ENCODE results near the gene CHRNB4.
"Not testable (repeated sequence)": the region's sequence is repeated elsewhere in the genome, so short reads cannot be mapped to it uniquely, and the experiment has no call there.

The CHRNB4 gene

GRCh38 chr15:78641102-78641748 is at the start of gene CHRNB4:
Gene CHRNB4 (minus strand): TSS chr15:78641210. CDS start chr15:78641133, 77 bp downstream.
- DNase-seq (ENCODE audit: low spot score): no peak

- DNase-seq (ENCODE audit: low spot score): no peak
These were observed 48.6 kb upstream of the CHRNB4 start for GRCh38 chr15:78689626-78690025.

- DNase-seq (ENCODE audit: low spot score): no peak
These were observed 44.9 kb upstream of the CHRNB4 start for GRCh38 chr15:78685925-78686324.

- no peak for DNase-seq (ENCODE audit: low spot score)
These were observed 44.3 kb upstream of the CHRNB4 start for GRCh38 chr15:78685159-78685921.

- DNase-seq (ENCODE audit: low spot score): no peak
These were observed 43.6 kb upstream of the CHRNB4 start for GRCh38 chr15:78684657-78685056.

- DNase-seq (ENCODE audit: low spot score): not testable (repeated sequence)
These were observed 42.6 kb upstream of the CHRNB4 start for GRCh38 chr15:78683599-78683998.

GRCh38 chr15:78682693-78683410 is 41.8 kb upstream of the CHRNB4 start:
- DNase-seq (ENCODE audit: low spot score): no peak

GRCh38 chr15:78682004-78682651 is 41.1 kb upstream of the CHRNB4 start:
- DNase-seq (ENCODE audit: low spot score): no peak

- DNase-seq (ENCODE audit: low spot score): no peak
These were observed 40.4 kb upstream of the CHRNB4 start for GRCh38 chr15:78681281-78682003.

- no peak for DNase-seq (ENCODE audit: low spot score)
These were observed 39.5 kb upstream of the CHRNB4 start for GRCh38 chr15:78680431-78681075.

- no peak for DNase-seq (ENCODE audit: low spot score)
These were observed 38.1 kb upstream of the CHRNB4 start for GRCh38 chr15:78679089-78679511.

- no peak for DNase-seq (ENCODE audit: low spot score)
These were observed 35.6 kb upstream of the CHRNB4 start for GRCh38 chr15:78676424-78677110.

GRCh38 chr15:78675617-78676360 is 34.8 kb upstream of the CHRNB4 start:
- no peak for DNase-seq (ENCODE audit: low spot score)

- no peak for DNase-seq (ENCODE audit: low spot score)
These were observed 34.2 kb upstream of the CHRNB4 start for GRCh38 chr15:78675206-78675605.

- DNase-seq (ENCODE audit: low spot score): no peak
These were observed 33.0 kb upstream of the CHRNB4 start for GRCh38 chr15:78673917-78674444.

GRCh38 chr15:78673476-78673875 is 32.5 kb upstream of the CHRNB4 start:
- no peak for DNase-seq (ENCODE audit: low spot score)

- DNase-seq (ENCODE audit: low spot score): no peak
These were observed 31.4 kb upstream of the CHRNB4 start for GRCh38 chr15:78672285-78673014.

GRCh38 chr15:78671626-78672211 is 30.7 kb upstream of the CHRNB4 start:
- no peak for DNase-seq (ENCODE audit: low spot score)

GRCh38 chr15:78668987-78669386 is 28.0 kb upstream of the CHRNB4 start:
- no peak for DNase-seq (ENCODE audit: low spot score)
